GM19239 (cell line): ENCODE data around the gene VWDE.
"Not testable (repeated sequence)": the region's sequence is repeated elsewhere in the genome, so short reads cannot be mapped to it uniquely, and the experiment has no call there.

ENCODE experiments used
- DNase-seq: peaks from one replicate; pipeline ENCODE4 v3.0.0; 2011; ENCODE audit warnings: low spot score; ENCODE audit not compliant: insufficient read length
- FAIRE-seq: peaks from 2 replicates; lab custom pipeline; 2011; peaks lifted over from hg19 to GRCh38; lab: Jason Lieb, UNC

Gene VWDE

DNA sequence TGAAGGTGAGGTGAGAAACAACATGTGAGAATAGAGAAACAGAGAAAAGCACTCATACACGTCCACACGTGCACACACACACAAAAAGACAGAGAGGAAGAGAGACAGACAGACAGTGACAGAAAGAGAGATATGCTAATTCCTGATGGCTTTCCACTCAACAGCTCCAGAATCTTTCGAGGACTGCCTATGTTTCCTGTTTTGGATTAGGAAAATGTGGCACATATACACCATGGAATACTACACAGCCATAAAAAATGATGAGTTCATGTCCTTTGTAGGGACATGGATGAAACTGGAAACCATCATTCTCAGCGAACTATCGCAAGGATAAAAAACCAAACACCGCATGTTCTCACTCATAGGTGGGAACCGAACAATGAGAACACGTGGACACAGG is 4.0 kb upstream of the VWDE start:
- DNase-seq, FAIRE-seq: not testable (repeated sequence)

DNA sequence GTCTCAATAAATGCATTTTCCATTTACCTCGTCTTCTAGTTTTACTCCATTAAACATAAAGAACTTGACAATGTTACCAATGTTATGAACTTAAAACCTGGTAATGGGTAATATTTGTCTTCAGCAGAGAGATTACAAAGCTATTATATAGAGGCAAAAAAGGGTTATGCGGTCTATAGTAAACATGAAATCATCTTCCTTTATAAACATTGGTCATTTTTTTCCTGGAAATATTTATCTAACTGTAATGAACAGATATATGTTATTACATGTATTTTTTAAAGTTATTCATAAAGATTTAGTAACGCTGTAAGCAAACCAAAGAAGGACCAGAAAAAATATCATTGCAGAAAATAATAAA is 1.3 kb downstream of the VWDE start:
- no peak for FAIRE-seq
- DNase-seq: no peak

DNA sequence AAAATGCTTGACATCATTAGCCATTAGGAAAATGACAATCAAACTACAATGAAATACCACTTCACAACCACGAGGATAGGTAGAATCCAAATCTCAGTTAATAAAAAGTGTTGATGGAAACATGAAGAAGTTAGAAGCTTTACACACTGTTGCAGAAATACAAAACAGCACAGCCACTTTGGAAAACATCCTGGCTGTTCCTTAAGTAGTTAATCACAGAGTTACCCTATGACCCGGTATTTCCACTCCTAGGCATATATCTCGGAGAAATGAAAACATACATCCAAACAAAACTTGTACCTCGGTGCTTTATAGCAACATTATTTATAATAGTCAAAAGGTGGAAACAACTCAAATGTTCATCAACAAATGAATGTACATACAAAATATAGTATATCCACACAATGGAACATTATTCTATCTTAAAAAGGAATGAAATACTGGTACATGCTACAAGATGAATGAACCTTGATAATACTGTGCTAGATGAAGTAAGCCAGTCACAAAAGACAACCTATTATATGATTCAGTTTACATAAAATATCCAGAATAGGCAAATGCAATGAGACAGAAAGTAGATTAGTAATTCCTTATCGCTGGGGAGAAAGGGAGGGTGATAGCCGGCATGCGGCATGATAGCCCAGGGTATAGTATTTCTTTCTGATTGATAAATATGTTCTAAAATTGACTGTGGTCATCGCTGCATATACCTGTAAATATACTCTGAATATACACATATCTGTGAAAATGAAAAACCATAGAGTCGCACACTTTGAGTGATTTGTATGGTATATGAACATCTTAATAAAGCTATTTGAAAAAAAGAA is 1.9 kb downstream of the VWDE start:
- no peak for FAIRE-seq
- DNase-seq: no peak

DNA sequence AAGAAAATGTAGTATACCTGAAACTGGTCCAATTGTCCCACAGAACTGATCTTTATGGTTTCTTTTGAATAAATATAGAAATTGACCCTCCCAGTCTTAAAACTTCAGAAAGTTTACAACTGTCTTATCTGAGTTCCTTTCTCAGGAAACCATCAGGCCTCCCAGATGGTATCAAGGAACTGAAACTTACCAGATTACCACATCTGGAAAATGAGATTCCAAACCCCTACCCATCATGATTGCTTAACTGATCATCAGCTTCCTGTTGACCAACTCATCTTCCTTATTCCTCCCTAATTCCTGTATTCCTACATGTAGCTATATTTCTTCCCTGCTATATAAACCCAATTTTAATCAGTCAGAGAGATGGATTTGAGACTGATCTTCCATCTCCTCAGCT is 5.5 kb downstream of the VWDE start:
- DNase-seq (no peak), FAIRE-seq (no peak)

DNA sequence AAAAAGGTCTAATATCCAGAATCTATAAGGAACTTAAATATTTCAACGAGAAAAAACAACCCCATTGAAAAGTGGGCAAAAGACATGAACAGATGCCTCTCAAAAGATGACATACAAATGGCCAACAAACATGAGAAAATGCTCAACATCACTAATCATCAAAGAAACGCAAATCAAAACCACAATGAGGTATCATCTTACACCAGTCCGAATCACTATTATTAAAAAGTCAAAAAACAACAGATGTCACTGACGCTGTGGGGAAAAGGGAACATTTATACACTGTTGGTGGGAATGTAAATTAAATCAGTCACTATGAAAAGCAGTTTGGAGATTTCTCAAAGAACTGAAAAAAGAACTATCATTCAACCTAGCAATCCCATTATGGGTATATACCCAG is 6.0 kb downstream of the VWDE start:
- DNase-seq: no peak
- FAIRE-seq: no peak

DNA sequence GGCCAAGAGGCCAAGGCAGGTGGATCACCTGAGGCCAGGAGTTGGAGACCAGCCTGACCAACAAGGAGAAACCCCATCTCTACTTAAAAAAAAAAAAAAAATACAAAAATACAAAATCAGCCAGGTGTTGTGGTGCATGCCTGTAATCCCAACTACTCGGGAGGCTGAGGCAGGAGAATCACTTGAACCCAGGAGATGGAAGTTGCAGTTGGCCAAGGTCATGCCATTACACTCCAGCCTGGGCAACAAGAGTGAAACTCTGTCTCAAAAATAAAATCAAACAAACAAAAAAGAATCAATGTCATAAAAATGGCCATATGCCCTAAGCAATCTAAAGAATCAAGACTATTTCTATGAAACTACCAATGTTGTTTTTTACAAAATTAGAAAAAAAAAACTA is 7.0 kb downstream of the VWDE start:
- FAIRE-seq, DNase-seq: not testable (repeated sequence)

DNA sequence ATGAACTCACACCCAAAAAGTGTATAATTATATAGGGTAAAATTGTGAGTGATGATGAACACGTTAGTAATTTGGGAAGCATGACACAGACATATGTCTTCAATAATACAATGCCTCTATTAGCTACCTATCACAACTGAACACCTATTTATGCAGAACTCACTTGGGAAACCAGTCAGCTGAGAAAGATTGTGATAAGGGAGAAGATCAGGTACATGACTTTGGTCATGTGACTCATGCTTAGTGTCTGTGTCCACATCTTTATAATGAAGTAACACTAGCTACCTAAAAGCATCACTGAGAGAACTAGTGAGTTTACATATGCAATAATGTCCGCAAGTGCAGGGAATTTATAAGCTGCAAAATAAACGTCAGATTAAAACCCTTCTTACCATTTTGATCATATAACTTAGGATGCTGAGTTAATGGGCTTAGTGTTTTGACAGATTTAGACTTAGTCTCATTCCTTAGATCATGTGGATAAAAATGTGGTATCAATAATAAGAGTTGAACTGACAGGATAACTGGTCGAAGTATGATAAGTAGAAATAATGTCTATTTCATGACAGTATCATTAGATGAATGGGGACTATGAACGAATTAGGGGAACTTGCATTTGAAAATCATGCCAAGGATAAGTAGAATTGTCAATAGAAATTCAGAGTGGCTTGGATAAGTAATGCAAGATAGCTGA is 11.6 kb downstream of the VWDE start:
- no peak for DNase-seq
- FAIRE-seq: no peak

DNA sequence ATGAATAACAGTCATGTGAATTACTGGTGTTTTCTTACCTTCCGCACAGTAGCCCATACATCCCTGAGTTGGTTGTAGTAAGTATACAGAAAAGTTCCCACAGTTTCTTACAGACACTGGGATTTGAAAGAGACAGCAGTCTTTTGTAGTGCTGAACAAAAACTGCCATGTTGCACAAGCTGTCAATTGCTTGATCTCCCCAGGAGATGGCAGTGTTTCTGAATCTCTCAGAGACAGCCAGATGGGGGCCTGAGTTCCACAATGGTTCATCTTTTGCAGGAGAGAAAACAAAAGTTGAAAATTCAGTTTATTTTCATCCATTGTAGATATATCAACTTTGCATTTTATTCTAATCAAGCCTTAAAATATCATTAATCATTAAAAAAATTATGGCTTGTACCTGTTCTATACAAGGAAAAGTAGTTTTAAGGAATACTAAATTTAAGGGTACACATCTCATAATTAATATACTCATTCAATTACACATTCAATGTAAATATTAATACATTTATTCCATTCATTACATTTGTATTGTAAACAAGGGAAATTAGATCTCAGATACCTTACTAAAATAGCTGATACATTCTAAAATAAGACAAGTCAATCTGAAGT is 14.5 kb downstream of the VWDE start:
- DNase-seq (peak; percentile 10), FAIRE-seq (peak; percentile 18)

DNA sequence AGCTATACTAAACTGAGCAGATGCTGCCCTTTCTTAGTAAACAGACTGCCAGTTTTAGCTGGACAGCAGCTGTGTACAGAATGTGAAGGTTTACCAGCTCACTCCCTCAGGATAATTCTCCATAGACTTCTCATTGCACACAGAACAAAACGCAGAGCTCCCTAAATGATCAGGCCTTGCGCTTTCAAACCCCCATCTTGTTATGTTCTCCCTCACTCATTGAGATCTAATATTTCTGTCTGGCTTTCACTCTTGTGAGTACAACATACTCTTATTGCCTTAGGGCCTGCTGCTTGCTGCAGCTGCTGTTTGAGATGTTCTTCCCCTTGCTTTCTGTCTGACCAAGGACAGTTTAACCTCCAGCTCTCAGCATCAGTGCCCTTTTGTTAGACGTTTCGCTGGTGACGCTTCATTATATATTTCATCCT is 17.3 kb downstream of the VWDE start:
- FAIRE-seq: no peak
- no peak for DNase-seq

DNA sequence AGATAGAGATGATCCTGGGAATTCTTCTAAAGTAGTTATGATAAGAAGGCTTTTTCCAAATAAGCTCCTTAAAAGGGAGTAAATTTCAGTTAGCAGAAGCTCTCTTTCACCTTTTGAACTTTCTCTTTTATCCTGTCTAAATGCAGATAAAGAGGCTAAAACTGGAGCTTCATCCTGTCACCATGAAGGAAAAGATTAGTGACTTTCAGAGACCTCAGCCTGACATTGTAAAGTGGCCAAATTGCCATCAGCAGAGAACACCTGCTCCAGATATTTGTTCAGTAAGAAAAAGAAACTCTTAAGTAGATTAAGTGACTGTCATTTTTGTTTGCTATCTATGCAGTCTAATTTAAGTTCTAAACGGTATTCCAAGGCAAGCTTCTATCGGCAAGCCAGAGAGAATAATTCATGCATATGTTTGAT is 18.3 kb downstream of the VWDE start:
- no peak for FAIRE-seq
- DNase-seq: no peak

DNA sequence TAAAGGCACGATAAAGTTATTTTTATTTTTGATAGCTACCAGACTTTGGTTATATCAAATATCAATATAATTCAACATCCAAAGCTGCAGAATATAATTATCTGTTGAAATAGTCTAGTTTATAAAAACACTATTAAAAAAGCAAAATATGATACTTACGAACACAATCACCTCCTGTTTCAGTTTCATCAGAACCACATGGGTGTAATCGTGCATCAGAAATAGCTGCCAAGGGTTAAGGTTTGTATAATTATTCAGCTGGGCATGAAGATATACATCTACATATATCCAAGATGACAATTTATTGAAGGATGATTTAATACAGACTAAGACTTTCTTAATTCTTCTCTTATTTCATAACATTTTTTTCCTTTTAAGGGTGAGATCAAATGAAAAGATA is 20.3 kb downstream of the VWDE start:
- no peak for FAIRE-seq
- no peak for DNase-seq

DNA sequence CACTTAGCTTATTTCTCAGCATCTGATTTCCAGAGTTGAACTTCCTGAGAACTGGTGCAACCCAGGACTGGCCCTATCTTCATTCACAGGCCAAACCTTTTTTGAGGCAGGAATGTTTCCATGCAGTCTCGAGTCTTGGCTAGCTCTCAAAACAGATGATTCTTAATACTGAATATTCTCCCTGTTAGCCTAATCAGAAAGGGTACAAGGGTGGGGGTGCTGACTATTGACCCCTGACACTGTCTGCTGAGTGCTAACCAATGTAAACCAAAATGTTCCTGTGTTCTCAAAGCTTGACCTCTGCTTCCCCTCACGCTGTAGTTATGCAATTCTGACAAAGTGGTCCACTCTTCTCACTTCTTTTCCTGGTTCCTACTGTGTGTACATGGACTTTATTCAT is 25.3 kb downstream of the VWDE start:
- no peak for DNase-seq
- no peak for FAIRE-seq

DNA sequence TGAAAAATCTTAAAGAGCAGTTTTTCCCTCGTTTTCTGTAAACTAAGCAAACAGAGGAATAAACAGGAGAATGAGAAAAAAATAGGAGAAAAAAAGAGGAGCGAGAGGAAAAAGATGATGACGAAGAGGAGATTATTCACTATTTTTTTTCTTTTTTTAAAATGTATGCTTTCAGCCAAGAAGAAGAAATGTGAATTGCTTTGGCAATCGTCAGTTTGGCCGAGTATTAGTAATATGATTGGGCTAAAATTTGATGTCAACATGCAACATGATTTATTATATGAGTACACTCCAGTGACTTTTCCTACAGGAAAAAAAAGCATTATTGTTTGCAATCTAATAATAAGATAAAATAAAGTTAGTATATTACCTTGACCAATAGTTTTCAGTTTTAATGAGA is 26.3 kb downstream of the VWDE start:
- DNase-seq (no peak), FAIRE-seq (no peak)

DNA sequence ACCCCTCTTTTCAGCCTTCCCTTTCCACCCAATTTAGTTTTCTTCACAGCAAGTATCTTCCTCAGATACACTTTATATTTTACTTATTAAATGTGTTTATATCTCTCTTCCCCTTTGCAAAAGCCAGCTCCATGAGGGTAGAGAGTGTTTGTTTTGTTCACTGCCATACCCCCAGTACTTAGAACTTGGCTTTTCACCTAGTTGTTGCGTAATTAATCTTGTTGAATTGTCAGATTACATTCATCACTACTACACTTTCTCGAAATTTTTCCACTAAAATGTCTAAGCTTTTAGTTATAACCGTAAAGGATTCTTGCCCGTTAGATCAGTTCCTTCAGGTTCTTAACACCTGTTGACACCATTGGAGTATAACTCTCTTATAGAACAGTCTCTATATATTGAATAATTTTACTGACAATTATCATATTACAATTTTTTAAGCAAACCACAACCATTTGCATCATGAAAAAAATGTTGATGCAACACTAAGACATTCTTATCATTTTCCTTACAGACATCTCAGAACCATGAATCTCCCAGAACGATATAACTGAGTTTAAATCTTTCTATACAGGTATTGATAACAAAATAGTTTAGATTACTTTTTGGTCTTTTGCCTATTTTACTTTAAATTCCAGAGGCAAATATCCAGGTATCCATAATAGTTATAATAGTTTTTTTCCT is 29.9 kb downstream of the VWDE start:
- FAIRE-seq (no peak), DNase-seq (no peak)

DNA sequence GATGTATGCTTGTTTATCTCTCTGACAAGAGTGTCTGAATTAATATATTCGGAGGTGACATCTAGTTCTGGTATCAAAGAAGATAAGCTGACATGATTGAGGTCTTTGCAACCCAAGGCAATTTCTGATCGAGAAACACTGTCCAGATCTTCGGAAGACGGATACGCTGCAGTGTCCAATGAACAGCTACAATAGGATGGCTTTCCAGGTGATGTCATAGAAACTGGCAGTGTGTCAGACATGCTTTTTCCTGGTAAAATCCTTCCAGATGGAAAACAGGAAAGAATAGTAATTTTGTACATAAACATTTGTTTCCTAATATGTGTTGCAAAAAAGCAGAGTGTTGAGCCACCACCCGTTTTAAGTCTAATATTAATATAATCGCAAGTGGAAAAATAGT is 33.4 kb downstream of the VWDE start:
- FAIRE-seq (no peak), DNase-seq (no peak)

DNA sequence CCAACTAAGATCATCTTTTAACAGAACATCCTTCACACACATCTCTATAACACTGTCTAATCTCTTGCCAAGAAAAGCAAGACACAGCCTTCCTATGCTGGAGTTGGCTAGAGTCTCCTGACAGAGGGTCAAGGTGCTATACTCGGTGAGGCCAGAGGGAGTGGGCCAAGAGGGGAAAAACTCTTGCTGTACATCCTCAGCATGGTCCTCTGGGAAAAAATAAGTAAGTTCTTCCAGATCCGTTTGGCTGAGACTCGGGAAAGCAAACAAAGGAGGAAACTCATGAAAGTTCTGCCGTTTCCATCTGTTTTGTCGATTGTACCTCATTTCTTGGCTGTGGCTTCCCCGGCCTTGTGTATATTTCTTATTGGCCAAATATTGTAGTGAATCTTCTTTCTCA is 33.9 kb downstream of the VWDE start:
- FAIRE-seq (no peak), DNase-seq (no peak)

DNA sequence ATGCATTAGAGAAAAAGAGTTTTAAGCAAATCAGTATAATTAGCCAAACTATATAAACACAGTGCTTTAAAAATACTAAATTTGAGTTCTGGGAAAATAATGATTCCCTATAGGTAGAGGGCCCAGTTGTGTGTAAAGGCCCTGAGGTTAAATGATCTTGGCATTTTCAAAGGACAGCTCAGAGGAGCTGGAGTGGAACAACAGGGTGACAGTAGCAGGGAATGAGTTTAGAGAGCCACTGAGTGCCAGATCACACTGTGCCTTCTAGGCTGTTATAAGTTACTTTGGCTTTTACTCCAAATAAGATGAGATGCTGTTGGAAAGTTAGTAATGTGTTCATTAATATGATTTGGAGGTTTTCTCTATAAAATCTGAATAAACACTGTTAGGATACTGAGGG is 34.6 kb downstream of the VWDE start:
- FAIRE-seq (no peak), DNase-seq (no peak)

DNA sequence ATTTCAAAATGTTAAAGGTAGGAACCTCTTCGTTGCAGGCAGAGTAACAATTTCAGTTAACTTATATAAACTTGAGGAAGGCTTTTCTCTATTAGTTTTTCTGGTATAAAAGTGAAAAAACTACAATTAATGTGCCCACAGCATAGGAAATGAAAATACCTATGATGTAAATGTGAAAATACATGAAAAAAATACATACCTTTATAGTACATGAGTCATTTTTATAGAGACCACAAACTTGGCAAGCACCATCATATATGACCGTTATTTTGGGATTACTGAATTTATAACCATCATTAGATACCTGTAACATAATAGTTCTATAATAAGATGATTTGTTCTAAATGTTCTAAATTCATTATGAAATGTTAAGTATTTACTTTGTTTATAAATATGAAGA is 42.7 kb downstream of the VWDE start:
- DNase-seq (no peak), FAIRE-seq (no peak)

DNA sequence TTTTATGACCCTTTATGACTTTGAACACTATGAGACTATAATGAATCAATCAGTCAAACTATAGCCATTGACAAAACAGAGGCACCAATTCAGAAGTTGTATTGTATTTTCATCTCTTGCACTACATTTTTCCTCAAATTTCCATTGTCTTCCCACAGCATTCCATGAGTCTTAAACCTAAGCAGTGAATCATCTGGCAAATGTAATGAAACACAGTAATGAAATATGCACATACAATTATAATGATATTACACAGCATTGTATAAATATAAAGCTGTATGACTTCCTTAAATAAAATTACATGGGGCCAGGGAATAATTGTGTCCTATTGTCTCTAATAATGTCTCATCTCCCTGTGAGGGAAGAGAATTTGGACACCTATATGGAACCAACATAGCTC is 45.0 kb downstream of the VWDE start:
- DNase-seq: no peak
- no peak for FAIRE-seq

DNA sequence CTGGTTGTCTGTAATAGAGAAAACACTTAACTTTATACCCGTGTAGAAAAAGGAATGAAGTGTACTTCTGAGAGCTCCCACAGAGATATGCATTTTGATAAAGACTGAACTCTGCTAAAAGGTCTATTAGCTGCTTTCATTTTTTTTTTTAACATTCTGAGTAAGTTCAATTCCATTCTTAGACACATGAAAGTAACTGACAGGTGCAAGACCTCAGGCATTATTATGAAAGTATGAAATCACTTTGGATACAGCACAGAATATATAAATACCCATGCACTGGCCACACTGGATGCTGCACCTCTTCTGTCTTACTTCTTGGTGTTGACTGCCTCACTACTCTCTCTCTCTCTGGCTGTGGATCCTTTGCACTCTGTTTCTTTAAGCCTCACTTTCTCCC is 46.2 kb downstream of the VWDE start:
- FAIRE-seq (no peak), DNase-seq (no peak)

DNA sequence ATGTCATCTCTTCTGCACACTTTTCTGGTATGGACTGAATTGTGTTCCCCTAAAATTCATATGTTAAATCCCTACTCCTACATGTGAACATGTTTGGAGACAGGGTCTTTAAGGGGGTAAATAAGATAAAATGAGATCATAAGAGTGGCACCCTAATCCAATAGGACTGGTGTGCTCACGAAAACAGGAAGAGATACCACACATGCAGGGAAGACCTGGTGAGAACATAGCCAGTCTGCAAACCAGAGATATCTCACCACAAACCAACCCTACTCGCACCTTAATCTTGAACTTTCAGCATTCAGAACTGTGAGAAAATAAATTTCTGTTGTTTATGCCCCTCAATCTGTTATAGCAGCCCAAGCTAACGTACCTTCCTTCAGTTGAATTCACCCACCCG is 51.8 kb downstream of the VWDE start:
- FAIRE-seq: no peak
- DNase-seq: no peak
